ENCODE results near the gene JARID2.
A peak's percentile ranks its signal among the peaks of the same experiment; 100 is the strongest.

Gene JARID2

GRCh38 chr6:15493437-15494168, 247.7 kb downstream of the JARID2 start:
- DNase-seq (ENCODE audit: low read depth), result no peak

GRCh38 chr6:15495375-15495901, 249.6 kb downstream of the JARID2 start:
- DNase-seq (ENCODE audit: low read depth), result peak; percentile 56

DNA sequence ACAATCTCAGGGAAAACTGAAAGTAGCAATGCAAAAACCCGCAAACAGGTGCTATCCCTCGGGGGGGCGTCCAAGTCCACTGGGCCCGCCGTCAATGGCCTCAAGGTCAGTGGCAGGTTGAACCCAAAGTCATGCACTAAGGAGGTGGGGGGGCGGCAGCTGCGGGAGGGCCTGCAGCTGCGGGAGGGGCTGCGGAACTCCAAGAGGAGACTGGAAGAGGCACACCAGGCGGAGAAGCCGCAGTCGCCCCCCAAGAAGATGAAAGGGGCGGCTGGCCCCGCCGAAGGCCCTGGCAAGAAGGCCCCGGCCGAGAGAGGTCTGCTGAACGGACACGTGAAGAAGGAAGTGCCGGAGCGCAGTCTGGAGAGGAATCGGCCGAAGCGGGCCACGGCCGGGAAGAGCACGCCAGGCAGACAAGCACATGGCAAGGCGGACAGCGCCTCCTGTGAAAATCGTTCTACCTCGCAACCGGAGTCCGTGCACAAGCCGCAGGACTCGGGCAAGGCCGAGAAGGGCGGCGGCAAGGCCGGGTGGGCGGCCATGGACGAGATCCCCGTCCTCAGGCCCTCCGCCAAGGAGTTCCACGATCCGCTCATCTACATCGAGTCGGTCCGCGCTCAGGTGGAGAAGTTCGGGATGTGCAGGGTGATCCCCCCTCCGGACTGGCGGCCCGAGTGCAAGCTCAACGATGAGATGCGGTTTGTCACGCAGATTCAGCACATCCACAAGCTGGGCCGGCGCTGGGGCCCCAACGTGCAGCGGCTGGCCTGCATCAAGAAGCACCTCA, 250.7 kb downstream of the JARID2 start:
- no peak for DNase-seq (ENCODE audit: low read depth)

- no peak for DNase-seq (ENCODE audit: low read depth)
These were observed 252.8 kb downstream of the JARID2 start for GRCh38 chr6:15498640-15499039.

- DNase-seq (ENCODE audit: low read depth), result no peak
These were observed 253.3 kb downstream of the JARID2 start for GRCh38 chr6:15499125-15499524.

DNA sequence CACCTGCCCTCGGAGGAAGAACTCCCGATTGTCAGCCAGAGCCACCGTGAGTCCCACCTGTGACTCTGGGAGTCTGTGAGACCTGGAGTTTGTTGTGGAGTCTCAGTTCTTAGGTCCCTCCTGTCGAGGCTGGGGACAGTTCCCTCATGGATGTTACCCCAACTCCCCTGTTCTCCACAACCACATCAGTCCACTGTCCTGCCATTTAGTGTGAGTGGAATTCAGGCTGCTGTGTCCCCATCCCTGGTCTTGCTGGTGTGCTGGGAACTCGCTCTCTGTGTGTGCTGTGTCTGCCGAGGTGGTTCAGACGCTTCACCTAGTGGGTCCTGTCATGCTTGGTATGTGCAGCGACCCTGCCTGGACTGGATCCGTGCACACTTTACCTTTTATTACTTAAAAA, 253.7 kb downstream of the JARID2 start:
- DNase-seq (ENCODE audit: low read depth), result no peak

DNA sequence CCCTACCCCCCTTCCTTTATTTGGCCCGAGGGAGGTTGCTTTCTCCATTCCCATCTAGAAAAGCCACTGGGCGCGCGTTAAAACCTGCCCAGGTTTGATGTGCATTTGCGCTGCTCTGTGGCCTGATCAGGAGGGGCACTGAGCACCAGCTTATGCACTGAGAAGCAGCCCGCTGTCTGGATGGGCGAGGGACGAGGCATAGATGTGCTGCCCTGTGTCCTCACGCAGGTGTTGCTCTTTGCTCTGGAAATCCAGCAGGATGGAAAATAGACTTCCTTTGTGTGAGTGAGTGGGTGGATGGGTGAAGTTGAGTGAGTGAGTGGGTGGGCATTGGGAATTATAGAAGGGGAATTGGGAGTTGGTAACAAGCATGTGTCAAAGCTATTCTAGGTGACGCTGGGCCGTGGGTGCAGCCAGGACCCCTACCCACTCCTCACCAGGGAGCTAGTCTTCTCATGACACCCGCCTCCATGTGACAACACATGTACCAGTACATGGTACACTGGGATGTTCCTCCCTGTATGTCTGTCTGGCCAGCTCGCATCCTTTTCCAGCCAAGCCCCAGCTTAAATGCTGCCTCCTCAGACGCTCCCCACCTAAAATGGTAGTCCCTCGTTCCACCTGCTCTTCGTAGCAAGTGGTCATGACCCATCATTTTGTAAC, 254.3 kb downstream of the JARID2 start:
- no peak for DNase-seq (ENCODE audit: low read depth)

- DNase-seq (ENCODE audit: low read depth), result peak; percentile 24
These were observed 255.3 kb downstream of the JARID2 start for GRCh38 chr6:15500901-15501825.

GRCh38 chr6:15501826-15502445, 256.1 kb downstream of the JARID2 start:
- peak; percentile 88 for DNase-seq (ENCODE audit: low read depth)

DNA sequence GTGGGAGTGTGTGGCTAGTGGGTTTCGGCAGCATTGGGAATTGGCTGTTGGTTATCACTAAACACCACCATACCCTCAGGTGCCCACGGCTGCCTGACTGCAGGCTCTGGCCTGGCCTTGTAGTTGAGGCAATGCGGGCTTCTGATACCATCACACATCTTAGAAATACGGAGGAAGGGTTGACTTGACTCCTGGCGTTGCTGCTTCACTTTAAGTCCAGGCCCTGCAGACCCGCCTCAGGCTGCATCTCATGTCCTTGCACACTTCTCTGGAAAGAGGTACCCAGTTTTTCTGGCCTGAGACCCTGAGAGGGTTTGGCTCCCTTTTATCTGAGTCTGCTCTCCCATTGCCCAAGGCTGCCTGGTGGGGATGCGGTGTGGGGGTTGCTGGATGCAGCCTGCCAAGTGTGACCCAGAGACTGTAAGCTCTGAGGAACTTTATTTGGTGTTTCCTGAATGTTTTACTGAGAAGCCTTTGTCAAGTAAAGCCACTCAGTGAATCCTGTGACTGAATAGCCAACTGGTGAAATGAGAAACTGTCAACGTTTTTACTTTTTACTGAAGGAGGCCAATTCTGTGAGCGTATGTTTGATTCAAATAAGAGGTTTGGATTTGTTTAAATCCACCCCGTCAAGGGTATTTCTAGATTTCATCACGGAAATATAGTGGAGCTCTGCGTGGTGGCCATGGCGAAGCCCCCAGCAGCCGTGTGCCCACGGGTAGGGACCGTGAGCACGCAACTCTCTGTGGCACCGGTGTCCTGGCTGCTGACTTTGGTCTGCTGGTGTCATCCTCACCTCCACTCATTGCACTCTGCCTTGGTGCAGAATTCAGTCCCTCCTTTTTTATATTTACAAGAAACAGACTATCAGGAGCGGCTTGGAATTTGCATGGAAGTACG, 256.8 kb downstream of the JARID2 start:
- DNase-seq (ENCODE audit: low read depth), result no peak

GRCh38 chr6:15503346-15503680, 257.4 kb downstream of the JARID2 start:
- no peak for DNase-seq (ENCODE audit: low read depth)

- DNase-seq (ENCODE audit: low read depth), result no peak
These were observed 258.2 kb downstream of the JARID2 start for GRCh38 chr6:15504040-15504495.

DNA sequence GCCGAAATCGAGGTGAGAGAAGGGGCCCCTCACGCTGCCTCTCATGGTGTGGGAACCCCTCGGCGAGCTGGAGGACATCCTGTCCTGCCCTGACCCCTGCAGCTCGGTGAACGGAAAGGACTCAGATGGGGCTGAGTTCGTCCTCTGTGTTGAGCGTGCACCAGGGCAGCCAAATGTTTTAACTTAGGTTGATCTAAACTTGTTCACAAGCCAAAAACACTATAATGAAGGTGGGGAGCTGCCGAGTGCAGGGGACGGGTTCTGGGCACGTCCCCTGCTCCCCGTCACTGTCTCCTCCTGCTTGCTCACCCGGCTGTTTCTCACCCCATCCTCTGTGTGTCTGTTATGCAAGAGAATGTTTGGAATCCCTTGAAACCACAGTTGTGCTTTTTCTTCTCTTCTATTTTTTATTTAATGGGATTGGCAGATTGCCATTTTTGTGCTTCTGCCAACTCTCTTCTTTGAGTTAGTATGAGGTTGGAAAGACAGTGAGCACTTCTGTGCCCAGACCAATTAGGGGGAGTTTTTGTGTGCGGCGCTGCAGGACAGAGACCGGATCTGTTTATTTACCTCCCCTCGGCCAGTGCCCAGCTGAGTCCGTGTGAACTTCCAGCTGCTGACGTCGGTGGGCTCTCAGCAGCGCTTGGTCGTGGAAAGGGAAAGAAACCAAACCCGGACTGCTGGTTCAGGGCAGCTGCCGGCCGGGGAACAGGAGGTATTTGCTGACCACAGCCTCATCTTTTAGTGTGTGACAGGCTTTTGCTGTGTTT, 258.9 kb downstream of the JARID2 start:
- DNase-seq (ENCODE audit: low read depth), result peak; percentile 97

GRCh38 chr6:15505463-15505918, 259.6 kb downstream of the JARID2 start:
- no peak for DNase-seq (ENCODE audit: low read depth)

GRCh38 chr6:15506066-15506465, 260.2 kb downstream of the JARID2 start:
- no peak for DNase-seq (ENCODE audit: low read depth)

DNA sequence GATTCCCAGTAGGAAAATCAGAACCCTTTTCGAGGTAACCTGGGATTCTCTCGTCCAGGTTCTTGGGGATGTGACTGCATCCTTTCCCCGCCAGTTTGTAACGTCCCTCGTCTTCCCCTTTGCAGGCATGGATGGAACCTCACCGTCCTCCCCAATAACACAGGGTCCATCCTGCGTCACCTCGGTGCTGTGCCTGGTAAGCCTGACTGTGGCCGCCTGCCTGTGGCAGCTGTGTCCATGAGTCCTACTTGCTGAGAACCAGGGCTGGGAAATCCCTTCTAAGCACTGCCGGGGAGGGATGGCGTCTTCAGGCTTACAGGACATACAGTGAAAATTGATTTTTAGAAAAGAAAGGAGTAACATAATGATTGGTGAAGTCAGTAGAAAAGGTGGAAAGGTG, 261.4 kb downstream of the JARID2 start:
- DNase-seq (ENCODE audit: low read depth), result no peak

DNA sequence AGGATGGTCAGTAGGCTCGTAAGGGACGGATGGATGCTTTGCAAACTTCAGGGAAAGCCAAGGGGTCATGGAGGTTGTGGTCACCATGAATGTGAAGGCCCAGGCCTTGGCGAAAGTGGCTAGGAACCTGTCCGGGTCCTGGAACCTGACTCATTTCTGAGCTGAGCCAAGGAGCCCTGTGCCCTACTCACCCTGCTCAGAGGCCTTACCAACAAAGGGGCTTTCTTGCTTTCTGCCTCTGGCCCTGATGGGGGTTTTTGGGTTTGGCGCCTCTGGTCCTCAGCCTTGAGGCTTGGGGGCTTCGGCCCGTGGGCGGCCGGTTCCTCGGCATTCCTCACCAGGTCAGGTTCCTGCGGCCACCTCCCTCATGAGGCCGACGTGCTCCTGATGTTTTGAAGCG, 261.9 kb downstream of the JARID2 start:
- DNase-seq (ENCODE audit: low read depth), result peak; percentile 10

GRCh38 chr6:15508441-15508871, 262.6 kb downstream of the JARID2 start:
- no peak for DNase-seq (ENCODE audit: low read depth)

GRCh38 chr6:15508931-15509330, 263.1 kb downstream of the JARID2 start:
- DNase-seq (ENCODE audit: low read depth), result no peak
